ENCODE data around the gene MBOAT2. TPM values are rescaled to one million over a fixed set of nuclear protein-coding genes. Genes with fewer than 3 reads are reported as not detected.
"Not testable (repeated sequence)": the region's sequence is repeated elsewhere in the genome, so short reads cannot be mapped to it uniquely, and the experiment has no call there.

The MBOAT2 gene
- total and polyA plus RNA-seq, 2 experiments from 2014 or later: 38.2 to 58.3 TPM

- no peak for DNase-seq (ENCODE audit: low read depth in 1 of 2, low spot score in 1 of 2)
- Histone ChIP-seq H3K27me3 (no peaks in the 10 kb centered on the region), H3K4me1 (ENCODE audit: low read depth) (no peaks in the 10 kb centered on the region), H3K27ac (no peak overlapping the region), H3K9me3 (ENCODE audit: low read depth) (no peaks in the 10 kb centered on the region), H3K36me3 (peaks cover 5% of the 10 kb centered on the region), H3K4me3 (no peak overlapping the region)
- TF ChIP-seq, protein P1, sequence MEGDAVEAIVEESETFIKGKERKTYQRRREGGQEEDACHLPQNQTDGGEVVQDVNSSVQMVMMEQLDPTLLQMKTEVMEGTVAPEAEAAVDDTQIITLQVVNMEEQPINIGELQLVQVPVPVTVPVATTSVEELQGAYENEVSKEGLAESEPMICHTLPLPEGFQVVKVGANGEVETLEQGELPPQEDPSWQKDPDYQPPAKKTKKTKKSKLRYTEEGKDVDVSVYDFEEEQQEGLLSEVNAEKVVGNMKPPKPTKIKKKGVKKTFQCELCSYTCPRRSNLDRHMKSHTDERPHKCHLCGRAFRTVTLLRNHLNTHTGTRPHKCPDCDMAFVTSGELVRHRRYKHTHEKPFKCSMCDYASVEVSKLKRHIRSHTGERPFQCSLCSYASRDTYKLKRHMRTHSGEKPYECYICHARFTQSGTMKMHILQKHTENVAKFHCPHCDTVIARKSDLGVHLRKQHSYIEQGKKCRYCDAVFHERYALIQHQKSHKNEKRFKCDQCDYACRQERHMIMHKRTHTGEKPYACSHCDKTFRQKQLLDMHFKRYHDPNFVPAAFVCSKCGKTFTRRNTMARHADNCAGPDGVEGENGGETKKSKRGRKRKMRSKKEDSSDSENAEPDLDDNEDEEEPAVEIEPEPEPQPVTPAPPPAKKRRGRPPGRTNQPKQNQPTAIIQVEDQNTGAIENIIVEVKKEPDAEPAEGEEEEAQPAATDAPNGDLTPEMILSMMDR (IDR thresholded peaks at IDR 0.05; ENCODE audit: low read depth, low read length): no peak
Measured at GRCh38 chr2:8907764-8908288, 95.7 kb downstream of the MBOAT2 start.

DNA sequence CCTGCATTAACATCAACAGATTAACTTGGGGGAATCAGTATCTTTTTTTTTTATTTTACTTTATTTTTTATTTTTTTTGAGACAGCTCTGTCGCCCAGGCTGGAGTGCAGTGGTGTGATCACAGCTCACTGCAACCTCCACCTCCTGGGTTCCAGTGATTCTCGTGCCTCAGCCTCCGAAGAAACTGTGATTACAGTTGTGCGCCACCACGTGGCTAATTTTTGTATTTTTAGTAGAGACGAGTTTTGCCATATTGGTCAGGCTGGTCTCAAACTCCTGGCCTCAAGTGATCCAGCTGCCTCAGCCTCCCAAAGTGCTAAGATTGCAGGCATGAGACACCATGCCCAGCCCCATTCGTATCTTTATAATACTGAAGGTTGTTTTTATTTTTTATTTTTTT is 99.6 kb downstream of the MBOAT2 start:
- not testable (repeated sequence) for H3K4me3 ChIP-seq; H3K36me3 ChIP-seq; H3K4me1 ChIP-seq (ENCODE audit: low read depth); H3K9me3 ChIP-seq (ENCODE audit: low read depth); DNase-seq (ENCODE audit: low read depth in 1 of 2, low spot score in 1 of 2); H3K27me3 ChIP-seq; H3K27ac ChIP-seq

GRCh38 chr2:8902757-8903156 is 100.7 kb downstream of the MBOAT2 start:
- not testable (repeated sequence) for H3K27me3 ChIP-seq; H3K4me3 ChIP-seq; H3K9me3 ChIP-seq (ENCODE audit: low read depth); DNase-seq (ENCODE audit: low read depth in 1 of 2, low spot score in 1 of 2); H3K4me1 ChIP-seq (ENCODE audit: low read depth); H3K36me3 ChIP-seq; H3K27ac ChIP-seq

GRCh38 chr2:8897206-8897605 is 106.3 kb downstream of the MBOAT2 start:
- H3K27me3 ChIP-seq; H3K4me1 ChIP-seq (ENCODE audit: low read depth); H3K9me3 ChIP-seq (ENCODE audit: low read depth); H3K4me3 ChIP-seq; H3K36me3 ChIP-seq; H3K27ac ChIP-seq: not testable (repeated sequence)
- DNase-seq (ENCODE audit: low read depth in 1 of 2, low spot score in 1 of 2): peak in 1 of 2 donors; percentile 32

DNA sequence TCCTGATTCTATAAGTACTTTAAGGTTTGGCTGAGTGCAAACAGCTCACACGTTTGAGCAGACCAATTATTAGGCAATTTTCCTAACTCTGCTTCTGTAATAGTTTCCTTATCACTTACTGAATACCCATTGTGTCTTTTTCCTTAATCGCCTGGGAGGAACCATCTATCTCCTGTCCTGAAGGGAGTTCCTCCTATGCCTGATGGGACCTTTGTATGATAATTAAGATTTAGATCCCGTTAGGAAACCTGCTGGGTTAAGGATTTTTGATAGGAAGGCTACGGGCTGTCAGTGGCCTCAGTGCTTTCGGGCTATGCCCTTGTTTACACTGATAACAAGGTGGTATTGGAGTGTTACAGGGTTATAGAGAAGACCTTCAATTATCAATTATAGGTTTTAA is 106.8 kb downstream of the MBOAT2 start:
- not testable (repeated sequence) for H3K27me3 ChIP-seq; H3K9me3 ChIP-seq (ENCODE audit: low read depth); H3K27ac ChIP-seq; H3K4me3 ChIP-seq; H3K36me3 ChIP-seq; H3K4me1 ChIP-seq (ENCODE audit: low read depth)
- peak in 1 of 2 donors; percentile 11 for DNase-seq (ENCODE audit: low read depth in 1 of 2, low spot score in 1 of 2)

DNA sequence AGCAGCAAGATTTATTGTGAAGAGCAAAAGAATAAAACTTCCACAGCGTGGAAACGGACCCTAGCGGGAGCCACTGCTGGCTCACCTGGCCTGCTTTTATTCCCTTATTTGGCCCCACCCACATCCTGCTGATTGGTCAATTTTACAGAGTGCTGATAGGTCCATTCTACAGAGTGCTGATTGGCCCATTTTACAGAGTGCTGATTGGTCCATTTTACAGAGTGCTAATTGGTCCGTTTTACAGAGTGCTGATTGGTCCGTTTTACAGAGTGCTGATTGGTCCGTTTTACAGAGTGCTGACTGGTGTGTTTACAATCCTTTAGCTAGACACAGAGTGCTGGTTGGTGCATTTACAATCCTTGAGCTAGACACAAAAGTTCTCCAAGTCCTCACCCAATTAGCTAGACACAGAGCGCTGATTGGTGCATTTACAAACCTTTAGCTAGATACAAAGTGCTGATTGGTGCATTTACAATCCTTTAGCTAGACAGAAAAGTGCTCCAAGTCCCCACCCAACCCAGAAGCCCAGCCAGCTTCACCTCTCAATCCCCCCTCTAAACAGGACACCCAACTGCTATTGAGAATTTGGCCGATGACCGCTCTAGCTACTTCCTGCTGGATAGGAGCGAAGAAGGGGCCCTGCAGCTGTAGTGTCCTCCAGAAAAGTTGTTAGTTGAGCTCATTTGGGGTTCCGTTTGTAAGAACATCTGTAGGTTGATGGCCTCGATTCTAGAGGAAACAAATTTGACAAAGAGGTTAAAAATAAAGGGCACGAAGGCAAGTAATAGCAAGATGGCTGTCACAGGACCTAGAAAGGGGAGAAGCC is 108.2 kb downstream of the MBOAT2 start:
- not testable (repeated sequence) for DNase-seq (ENCODE audit: low read depth in 1 of 2, low spot score in 1 of 2); H3K27ac ChIP-seq; H3K9me3 ChIP-seq (ENCODE audit: low read depth); H3K36me3 ChIP-seq; H3K27me3 ChIP-seq; H3K4me1 ChIP-seq (ENCODE audit: low read depth); H3K4me3 ChIP-seq

DNA sequence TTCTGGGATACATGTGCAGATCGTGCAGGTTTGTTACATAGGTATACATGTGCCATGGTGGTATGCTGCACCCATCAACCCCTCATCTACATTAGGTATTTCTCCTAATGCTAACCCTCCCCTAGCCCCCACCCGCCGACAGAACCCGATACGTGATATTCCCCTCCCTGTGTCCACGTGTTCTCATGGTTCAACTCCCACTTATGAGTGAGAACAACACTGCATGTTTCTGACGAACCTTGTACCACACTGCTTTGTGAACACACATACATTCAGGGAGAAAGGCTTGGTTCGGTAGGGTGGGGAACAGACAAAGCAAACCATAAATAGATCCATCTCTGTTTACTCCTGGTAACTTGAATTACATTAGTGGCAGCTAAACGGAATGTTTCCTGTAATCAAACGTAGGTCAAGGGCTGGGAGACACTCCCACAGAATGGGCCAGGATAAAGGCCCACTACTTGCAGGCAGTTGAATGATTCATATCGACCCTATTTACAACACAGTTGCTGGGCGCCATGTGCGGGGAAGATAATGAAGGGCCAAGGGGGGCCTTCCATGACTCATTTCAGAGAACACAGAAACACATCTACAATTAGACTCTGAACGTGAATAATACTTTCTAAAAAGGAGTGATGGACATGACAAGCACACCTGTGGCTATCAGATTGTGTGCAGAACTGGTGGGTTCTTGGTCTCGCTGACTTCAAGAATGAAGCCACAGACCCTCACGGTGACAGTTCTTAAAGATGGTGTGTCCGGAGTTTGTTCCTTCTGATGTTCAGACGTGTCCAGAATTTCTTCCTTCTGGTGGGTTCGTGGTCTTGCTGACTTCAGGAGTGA is 109.3 kb downstream of the MBOAT2 start:
- Histone ChIP-seq H3K9me3 (ENCODE audit: low read depth) (no peaks in the 10 kb centered on the region), H3K4me1 (ENCODE audit: low read depth) (peaks cover 7% of the 10 kb centered on the region), H3K4me3 (no peak overlapping the region), H3K27me3 (no peaks in the 10 kb centered on the region), H3K27ac (no peak overlapping the region), H3K36me3 (no peaks in the 10 kb centered on the region)
- peak in 1 of 2 donors; percentile 61 for DNase-seq (ENCODE audit: low read depth in 1 of 2, low spot score in 1 of 2)
- TF ChIP-seq, protein P1 (IDR thresholded peaks at IDR 0.05; ENCODE audit: low read depth, low read length): no peak

DNA sequence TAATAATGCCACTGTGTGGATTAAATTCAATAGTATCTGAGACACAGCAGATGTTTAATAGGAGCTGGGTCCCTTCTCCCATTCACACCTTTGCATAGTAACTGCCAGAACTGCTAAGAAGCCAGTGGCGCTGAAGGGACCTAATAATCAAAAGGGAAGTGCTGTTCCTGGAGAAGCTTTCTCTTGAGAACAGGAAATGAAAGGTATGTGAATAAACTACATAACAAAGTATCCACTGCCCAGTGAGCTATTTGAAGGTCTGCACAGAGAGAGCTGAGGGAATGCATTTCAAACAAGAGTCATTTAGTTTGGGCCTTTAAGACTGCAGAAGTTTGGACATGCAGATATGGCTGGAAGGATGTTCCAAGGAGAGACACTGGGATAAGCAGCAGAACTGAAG is 110.0 kb downstream of the MBOAT2 start:
- Histone ChIP-seq H3K27ac (no peak overlapping the region), H3K27me3 (no peaks in the 10 kb centered on the region), H3K36me3 (no peaks in the 10 kb centered on the region), H3K4me3 (no peak overlapping the region), H3K9me3 (ENCODE audit: low read depth) (no peaks in the 10 kb centered on the region), H3K4me1 (ENCODE audit: low read depth) (peaks cover 10% of the 10 kb centered on the region)
- DNase-seq (ENCODE audit: low read depth in 1 of 2, low spot score in 1 of 2): no peak
- TF ChIP-seq, protein P1 (IDR thresholded peaks at IDR 0.05; ENCODE audit: low read depth, low read length): no peak

Measured in cardiac muscle cell (in vitro differentiated cells and primary cell).